SJCRH30 (cell line): ENCODE measurements around the gene STIMATE. TPM values are rescaled to one million over a fixed set of nuclear protein-coding genes. Genes with fewer than 3 reads are reported as not detected.

Experiments used
- DNase-seq, 2 experiments: peaks; one replicate each; pipeline ENCODE4 v3.0.0-alpha.2; 2015 to 2020
- H3K27ac ChIP-seq: fragments of 250-450 bp; sonication (Bioruptor Pico); 2 replicates; pipeline ENCODE4 v1.5.1; 2020; ENCODE audit warnings: mild to moderate bottlenecking, moderate library complexity
- H3K27me3 ChIP-seq: fragments of 250-450 bp; sonication (Bioruptor Pico); 2 replicates; pipeline ENCODE4 v1.5.1; 2020; ENCODE audit warnings: mild to moderate bottlenecking, moderate library complexity
- H3K36me3 ChIP-seq: fragments of 250-450 bp; sonication (Bioruptor Pico); 2 replicates; pipeline ENCODE4 v1.5.1; 2020; ENCODE audit warnings: mild to moderate bottlenecking, moderate library complexity
- H3K4me1 ChIP-seq: fragments of 250-450 bp; sonication (Bioruptor Pico); 2 replicates; pipeline ENCODE4 v1.5.1; 2020; ENCODE audit warnings: mild to moderate bottlenecking, moderate library complexity
- H3K4me3 ChIP-seq: fragments of 250-450 bp; sonication (Bioruptor Pico); 2 replicates; pipeline ENCODE4 v1.5.1; 2020; ENCODE audit warnings: mild to moderate bottlenecking, moderate library complexity
- H3K9me3 ChIP-seq: fragments of 250-450 bp; sonication (Bioruptor Pico); replicated peaks from 2 replicates; pipeline ENCODE4 v1.5.1; 2020; ENCODE audit warnings: mild to moderate bottlenecking, moderate library complexity
- total RNA-seq: library from RNA; depleted of rRNA; stranded (reverse); fragments of >200 nt; shearing (Covaris generic); gene quantifications from 2 replicates; pipeline ENCODE4 v1.2.3, GENCODE V29; 2014

Gene STIMATE
- total RNA-seq, 1 experiment from 2014 or later = 12.1 TPM

DNA sequence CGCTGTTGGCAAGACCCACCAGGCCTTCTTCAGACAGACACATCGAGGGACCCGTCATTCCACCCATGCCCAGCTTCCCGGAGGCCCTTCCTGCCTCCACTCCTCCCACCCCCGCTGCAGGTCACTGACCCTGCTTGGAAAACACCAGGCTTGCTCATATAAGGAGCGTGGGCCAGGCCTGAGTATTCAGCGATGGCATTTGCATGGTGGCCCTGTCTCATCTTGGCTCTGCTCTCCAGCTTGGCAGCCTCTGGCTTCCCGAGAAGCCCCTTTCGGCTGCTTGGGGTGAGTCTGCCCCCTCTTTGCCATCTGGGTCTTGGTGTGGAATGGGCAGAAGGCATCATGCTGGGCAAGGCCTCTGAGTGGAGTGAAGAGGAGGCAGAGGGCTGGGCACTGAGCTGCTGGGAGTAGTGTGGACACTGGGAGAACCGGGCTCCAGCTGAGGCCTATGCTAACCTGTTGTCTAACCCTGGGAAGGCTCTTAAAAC lies 102.7 kb downstream of the STIMATE start, which contains the start of gene ITIH3:
ITIH3 (plus strand) TSS at position 185 of the 488 bp plus-strand sequence; CDS start at position 193, 8 bp downstream.
- DNase-seq = no peak
- Histone ChIP-seq H3K4me3 (no peak within 1 kb of the TSS), H3K36me3 (no peaks in the 10 kb centered on the region), H3K9me3 (no peaks in the 10 kb centered on the region), H3K4me1 (no peaks in the 10 kb centered on the region), H3K27me3 (no peaks in the 10 kb centered on the region), H3K27ac (no peak within 1 kb of the TSS)

DNA sequence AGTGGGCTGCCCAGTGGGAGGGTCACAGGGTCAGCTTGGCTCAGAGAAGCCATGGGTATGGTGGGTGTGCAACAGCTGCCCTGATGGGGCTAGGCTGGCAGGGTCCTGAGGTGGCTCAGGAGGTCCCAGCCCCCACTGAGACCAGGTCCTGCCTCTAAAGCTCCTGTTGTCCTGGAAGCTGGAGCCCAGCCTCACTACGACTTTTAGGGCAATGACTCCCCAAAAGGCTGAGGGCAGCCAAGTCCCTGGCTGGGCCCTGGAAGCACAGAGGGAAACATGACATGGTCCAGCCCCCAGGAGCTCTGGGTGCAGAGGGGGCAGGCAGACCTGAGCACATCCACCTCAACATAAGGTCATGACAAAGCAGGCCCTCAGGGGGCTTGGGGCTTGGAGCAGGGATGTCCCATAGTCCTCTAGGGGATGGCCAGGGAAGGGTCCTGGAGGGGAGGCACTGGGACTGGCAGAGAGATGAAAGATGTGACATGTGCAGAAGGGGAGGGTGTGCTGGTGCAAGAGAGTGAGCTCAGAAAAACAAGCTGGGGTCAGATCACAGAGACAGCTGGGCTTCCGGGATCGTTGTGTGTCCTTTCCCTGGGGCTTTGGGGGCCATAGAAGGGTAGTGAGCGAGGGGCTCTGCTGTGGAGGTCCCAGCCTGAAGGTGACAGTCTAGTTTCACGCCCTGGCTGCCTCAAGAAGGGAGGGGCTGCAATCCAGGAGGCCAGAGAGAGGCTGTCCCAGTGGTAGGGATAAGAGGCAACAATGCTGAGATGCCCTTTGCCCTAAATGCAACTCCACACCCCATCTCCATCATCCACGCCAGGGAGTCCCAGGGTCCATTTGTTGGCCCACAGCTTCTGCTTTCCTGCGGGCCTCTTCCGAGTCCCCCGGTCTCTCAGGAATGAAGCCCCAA lies 103.4 kb downstream of the STIMATE start:
- Histone ChIP-seq H3K4me1 (no peaks in the 10 kb centered on the region), H3K9me3 (no peaks in the 10 kb centered on the region), H3K27me3 (no peaks in the 10 kb centered on the region), H3K27ac (no peak overlapping the region), H3K4me3 (no peak overlapping the region), H3K36me3 (no peaks in the 10 kb centered on the region)
- peak in 1 of 2 experiments; percentile 22 for DNase-seq

DNA sequence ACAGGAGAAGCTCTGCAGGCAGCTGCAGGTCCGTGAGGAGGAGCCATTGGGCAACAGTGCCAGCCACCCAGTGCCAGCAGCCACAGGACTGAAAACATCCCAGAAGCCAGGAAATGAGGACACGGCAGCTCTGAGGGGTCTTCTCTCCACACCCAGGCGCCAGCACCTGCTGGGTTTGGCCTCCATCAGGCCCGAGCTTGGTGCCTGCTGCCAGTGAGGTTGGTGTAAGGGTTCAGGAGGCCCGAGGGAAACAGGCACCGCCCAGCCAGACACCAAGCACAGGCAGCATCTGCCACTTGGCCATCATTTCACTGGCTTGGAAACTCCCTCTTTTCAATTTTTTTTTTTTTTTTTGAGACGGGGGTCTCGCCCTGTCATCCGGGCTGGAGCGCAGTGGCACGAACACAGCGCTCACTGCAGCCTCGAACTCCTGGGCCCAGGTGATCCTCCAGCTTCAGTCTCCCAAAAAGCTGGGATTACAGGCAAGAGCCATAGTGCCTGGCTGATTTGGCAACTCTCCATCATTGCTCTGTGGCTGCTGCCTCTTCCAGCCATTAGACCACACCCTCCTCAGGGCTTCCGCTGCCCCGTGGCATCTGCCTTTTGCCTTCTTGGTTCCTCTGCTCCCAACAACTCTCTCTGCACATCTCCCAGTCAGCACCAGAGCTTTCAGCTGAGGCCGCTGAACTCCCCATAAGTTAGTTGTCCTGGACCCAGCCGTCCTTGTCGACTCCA lies 104.2 kb downstream of the STIMATE start:
- Histone ChIP-seq H3K36me3 (no peaks in the 10 kb centered on the region), H3K4me3 (no peak overlapping the region), H3K4me1 (no peaks in the 10 kb centered on the region), H3K9me3 (no peaks in the 10 kb centered on the region), H3K27me3 (no peaks in the 10 kb centered on the region), H3K27ac (no peak overlapping the region)
- DNase-seq = peak; percentile 44 to 58

DNA sequence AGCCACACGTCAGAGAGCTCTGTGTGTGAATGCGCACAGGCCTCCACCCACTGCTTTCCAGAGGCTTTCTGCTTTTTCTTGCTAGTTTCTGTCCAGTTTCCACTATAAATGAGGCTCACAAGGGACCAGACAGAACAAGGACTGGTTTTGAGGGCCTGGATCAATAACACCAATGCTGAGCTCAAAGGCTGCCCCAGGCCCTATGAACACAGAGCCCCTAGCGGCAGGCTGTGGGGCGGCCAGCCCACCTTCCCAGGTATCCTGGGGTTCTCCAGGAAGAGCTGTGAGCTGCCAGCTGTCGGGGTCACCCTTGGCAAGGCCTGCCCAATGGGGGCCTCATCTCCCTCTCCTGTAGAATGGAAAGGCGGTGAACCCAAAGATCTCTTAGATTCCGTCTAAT lies 104.9 kb downstream of the STIMATE start:
- no peak for DNase-seq
- H3K4me1 ChIP-seq = no peaks in the 10 kb centered on the region
- no peak overlapping the region for H3K27ac ChIP-seq
- no peaks in the 10 kb centered on the region for H3K9me3 ChIP-seq
- H3K36me3 ChIP-seq = no peaks in the 10 kb centered on the region
- no peaks in the 10 kb centered on the region for H3K27me3 ChIP-seq
- no peak overlapping the region for H3K4me3 ChIP-seq

DNA sequence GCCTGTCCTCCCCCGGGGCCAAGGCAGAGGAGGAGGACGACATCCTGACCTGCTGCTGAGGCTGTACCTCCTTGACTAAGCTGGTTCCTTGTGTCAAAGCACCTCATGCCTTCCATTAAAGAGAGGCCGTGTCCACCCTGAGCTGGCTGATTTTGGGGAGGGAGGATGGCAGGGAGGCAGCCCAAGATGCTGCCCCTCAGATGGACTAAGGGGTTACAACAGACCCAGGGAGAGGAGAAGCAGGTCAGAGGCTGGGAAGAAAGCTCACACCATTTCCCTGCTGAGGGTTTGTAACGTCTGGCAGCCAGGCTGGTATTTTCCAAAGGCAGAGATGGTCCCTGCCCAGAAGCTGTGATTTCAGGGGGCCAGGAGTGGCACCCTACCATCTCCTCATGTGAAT lies 105.4 kb downstream of the STIMATE start:
- no peak overlapping the region for H3K27ac ChIP-seq
- H3K36me3 ChIP-seq = no peaks in the 10 kb centered on the region
- DNase-seq = no peak
- H3K27me3 ChIP-seq = no peaks in the 10 kb centered on the region
- H3K4me1 ChIP-seq = no peaks in the 10 kb centered on the region
- H3K4me3 ChIP-seq = no peak overlapping the region
- no peaks in the 10 kb centered on the region for H3K9me3 ChIP-seq

DNA sequence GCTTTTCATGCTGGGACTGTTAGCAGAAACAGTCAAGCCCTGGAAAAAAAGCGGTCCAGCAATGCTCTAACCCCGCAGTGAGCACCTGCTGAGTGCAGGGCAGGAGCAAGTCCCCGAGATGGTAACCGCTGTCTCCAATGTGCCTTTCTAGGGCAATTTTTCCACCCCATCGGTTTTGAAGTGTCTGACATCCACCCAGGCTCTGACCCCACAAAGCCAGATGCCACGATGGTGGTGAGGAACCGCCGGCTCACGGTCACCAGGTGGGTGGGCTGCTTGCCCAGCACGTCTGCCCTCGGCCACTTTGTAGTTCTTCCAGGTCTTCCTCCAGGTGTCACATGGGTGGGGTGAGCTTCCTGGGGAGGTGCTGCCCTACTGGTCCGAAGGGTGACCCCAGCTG lies 106.0 kb downstream of the STIMATE start:
- Histone ChIP-seq H3K27me3 (no peaks in the 10 kb centered on the region), H3K4me1 (no peaks in the 10 kb centered on the region), H3K4me3 (no peak overlapping the region), H3K9me3 (no peaks in the 10 kb centered on the region), H3K36me3 (no peaks in the 10 kb centered on the region), H3K27ac (no peak overlapping the region)
- DNase-seq = no peak

DNA sequence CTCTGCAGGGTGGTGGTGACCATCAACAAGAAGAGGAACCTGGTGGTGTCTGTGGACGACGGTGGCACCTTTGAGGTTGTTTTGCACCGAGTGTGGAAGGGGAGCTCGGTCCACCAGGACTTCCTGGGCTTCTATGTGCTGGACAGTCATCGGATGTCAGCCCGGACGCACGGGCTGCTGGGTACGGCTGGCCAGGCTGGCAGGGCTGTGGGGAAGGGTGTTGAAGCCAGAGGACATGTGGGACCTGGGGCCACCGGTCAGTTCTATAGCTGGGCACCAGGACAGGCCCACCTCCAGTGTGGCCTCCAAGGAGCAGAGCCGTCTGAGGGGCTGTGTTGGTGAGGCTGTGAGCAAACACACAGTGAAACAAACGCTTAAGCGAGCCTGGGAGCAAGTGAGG lies 106.6 kb downstream of the STIMATE start:
- Histone ChIP-seq H3K27me3 (no peaks in the 10 kb centered on the region), H3K36me3 (no peaks in the 10 kb centered on the region), H3K4me1 (no peaks in the 10 kb centered on the region), H3K4me3 (no peak overlapping the region), H3K27ac (no peak overlapping the region), H3K9me3 (no peaks in the 10 kb centered on the region)
- no peak for DNase-seq

DNA sequence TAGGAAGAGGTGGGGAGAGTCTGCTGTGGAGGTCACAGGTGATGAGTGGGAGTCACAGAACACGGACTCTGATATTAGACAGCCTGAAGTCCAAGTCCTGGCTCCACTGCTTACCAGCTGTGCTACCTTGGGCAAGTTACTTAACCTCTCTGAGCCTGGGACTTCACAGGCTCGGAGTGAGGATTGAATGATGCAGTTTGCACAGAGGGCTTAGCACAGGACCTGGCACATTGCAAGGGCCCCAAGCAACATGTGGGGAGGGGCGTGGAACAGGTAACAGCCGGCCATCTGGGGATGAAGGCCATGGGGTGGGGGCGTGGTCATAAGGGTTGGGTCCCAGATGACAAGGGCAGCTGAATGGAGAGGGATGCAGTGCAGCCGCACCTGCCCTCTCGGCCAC lies 107.0 kb downstream of the STIMATE start:
- Histone ChIP-seq H3K27me3 (no peaks in the 10 kb centered on the region), H3K9me3 (no peaks in the 10 kb centered on the region), H3K36me3 (no peaks in the 10 kb centered on the region), H3K4me1 (no peaks in the 10 kb centered on the region), H3K27ac (no peak overlapping the region), H3K4me3 (no peak overlapping the region)
- DNase-seq = no peak

DNA sequence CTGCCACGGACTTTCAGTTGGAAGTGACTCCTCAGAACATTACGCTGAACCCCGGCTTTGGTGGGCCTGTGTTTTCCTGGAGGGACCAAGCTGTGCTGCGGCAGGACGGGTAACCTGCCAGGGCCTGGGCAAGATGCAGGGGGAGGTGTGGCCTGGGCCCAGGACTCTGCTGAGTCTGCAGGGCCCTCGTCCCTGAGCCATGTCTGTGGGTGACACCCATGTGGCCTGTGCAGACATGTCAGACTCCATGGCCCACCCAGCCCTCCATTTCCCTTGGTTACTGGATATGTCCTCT lies 107.7 kb downstream of the STIMATE start:
- no peak overlapping the region for H3K27ac ChIP-seq
- no peak overlapping the region for H3K4me3 ChIP-seq
- no peaks in the 10 kb centered on the region for H3K36me3 ChIP-seq
- no peaks in the 10 kb centered on the region for H3K4me1 ChIP-seq
- no peaks in the 10 kb centered on the region for H3K27me3 ChIP-seq
- no peaks in the 10 kb centered on the region for H3K9me3 ChIP-seq
- no peak for DNase-seq

DNA sequence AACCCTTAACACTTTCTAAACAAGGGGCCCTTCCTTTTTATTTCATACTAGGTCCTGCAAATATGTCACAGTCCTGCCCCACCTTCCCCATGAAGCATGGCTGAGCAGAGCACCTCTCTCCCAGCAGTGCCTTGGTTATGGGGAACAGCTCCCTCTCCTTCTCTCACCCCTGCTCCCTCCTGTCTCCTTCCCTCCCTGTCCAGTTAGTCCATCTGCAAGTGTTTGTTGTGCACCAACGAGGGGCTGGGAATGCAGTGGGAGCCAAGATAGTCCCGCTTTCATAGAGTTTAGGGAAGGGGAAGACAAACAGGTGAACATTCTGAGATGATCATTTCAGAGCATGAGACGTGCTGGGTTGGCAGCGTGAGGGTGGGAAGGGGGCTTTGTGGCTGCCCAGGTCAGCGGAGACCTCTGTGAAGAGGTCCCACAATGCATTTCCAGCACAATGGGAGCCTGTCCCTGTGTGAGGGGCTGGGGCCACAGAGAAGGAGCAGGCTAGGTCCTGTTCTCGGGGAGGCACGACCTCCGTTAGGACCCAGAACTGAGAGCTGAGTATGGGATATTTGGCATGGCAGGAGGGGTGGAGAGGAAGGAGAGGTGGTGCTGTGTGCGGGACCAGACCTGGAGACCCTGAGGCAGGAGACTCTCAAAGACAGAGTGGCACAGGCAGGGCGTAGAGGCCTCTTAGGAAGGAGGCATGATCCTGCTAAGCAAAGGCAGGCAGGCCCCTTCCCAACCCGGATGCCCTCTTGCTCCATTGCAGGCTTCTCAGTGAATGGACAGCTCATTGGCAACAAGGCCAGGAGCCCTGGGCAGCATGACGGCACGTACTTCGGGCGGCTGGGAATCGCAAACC lies 108.2 kb downstream of the STIMATE start:
- no peak overlapping the region for H3K27ac ChIP-seq
- no peaks in the 10 kb centered on the region for H3K36me3 ChIP-seq
- no peaks in the 10 kb centered on the region for H3K4me1 ChIP-seq
- H3K27me3 ChIP-seq = no peaks in the 10 kb centered on the region
- no peak for DNase-seq
- no peaks in the 10 kb centered on the region for H3K9me3 ChIP-seq
- no peak overlapping the region for H3K4me3 ChIP-seq

DNA sequence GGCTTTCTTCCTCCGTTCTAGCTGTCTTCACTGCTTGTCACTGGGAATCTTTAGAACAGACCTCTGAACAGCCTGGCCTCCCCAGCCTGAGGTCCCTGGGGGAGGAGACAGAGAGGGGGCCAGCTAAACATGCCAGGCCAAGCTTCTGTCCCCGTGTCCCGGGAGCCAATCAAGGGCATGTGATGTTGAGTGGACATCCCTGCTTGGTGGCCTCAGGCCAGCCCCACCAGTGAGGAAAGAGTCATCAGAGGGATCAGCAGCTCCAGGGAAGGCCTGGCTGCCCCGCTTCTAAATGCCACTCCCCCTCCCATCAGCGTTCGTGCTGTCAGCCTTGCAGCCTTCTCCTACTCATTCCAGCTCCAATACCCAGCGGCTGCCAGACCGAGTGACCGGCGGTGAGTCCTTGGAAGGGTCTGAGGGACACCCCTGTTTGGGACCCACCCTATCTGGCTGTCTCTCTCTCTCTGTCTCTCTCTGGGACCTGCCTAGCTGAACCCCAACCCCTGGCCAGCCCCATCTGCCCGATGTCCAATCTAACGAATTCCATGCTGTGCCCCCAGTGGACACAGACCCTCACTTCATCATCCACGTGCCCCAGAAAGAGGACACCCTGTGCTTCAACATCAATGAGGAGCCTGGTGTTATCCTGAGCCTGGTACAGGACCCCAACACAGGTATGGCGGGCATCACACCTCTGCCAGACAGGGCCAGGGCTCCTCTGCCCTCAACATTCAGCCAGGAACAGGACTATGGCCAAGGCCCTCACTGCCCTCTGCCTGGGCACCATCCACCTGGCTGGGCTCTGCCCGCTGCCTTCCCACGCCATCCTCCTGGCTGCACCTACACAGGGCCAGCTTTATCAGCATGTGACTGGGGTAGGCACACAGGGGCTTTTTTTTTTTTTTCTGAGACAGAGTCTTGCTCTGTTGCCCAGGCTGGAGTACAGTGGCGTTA lies 109.4 kb downstream of the STIMATE start:
- H3K9me3 ChIP-seq = no peaks in the 10 kb centered on the region
- DNase-seq = no peak
- H3K4me1 ChIP-seq = no peaks in the 10 kb centered on the region
- H3K4me3 ChIP-seq = no peak overlapping the region
- H3K36me3 ChIP-seq = no peaks in the 10 kb centered on the region
- H3K27me3 ChIP-seq = no peaks in the 10 kb centered on the region
- H3K27ac ChIP-seq = no peak overlapping the region

DNA sequence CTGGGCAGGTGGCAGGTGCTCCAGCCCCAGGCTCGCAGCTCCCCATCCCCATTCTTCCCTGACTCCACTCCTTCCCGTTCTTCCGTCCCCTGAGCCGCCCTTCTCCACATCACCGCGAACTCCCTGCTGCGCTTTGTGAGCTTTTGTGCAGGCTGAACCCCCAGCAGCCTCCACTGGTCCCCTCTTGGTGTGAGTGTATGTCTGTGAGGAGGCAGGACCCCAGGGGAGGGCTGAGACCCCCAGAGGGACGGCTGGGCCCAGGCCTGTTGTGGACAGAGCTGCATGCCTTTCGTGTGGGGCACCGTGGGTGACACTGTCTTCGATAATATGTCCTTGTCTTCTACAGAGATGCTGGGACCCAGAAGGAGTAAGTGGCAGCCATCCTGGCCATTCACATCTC lies 110.1 kb downstream of the STIMATE start:
- H3K4me1 ChIP-seq = no peaks in the 10 kb centered on the region
- no peak overlapping the region for H3K4me3 ChIP-seq
- H3K9me3 ChIP-seq = no peaks in the 10 kb centered on the region
- DNase-seq = no peak
- no peak overlapping the region for H3K27ac ChIP-seq
- H3K36me3 ChIP-seq = no peaks in the 10 kb centered on the region
- no peaks in the 10 kb centered on the region for H3K27me3 ChIP-seq
